ENCODE results near the gene UMODL1.

Gene UMODL1

GRCh38 chr21:42032968-42033367 lies 38.1 kb upstream of the UMODL1 start:
- TF ChIP-seq POLR2A (IDR thresholded peaks at IDR 0.05; ENCODE audit: low read length), result no peak
- TF ChIP-seq GATA1 (IDR thresholded peaks at IDR 0.05; ENCODE audit: low read depth, low read length), result no peak

GRCh38 chr21:42036313-42036712 lies 34.8 kb upstream of the UMODL1 start:
- no peak for DNase-seq
- no peak for TF ChIP-seq GATA1 (IDR thresholded peaks at IDR 0.05; ENCODE audit: low read depth, low read length)

More at GRCh38 chr21:42032968-42033367, 38.1 kb upstream of the UMODL1 start:
- DNase-seq, result no peak

GRCh38 chr21:42037516-42037915 lies 33.6 kb upstream of the UMODL1 start:
- no peak for DNase-seq
- TF ChIP-seq POLR2A (IDR thresholded peaks at IDR 0.05; ENCODE audit: low read length) (no peak), GATA1 (IDR thresholded peaks at IDR 0.05; ENCODE audit: low read depth, low read length) (no peak)

GRCh38 chr21:42037943-42038342 lies 33.2 kb upstream of the UMODL1 start:
- no peak for DNase-seq
- TF ChIP-seq GATA1 (IDR thresholded peaks at IDR 0.05; ENCODE audit: low read depth, low read length) (no peak), POLR2A (IDR thresholded peaks at IDR 0.05; ENCODE audit: low read length) (no peak)

GRCh38 chr21:42038393-42038792 lies 32.7 kb upstream of the UMODL1 start:
- TF ChIP-seq GATA1 (IDR thresholded peaks at IDR 0.05; ENCODE audit: low read depth, low read length), result no peak
- no peak for TF ChIP-seq POLR2A (IDR thresholded peaks at IDR 0.05; ENCODE audit: low read length)

GRCh38 chr21:42038826-42039425 lies 32.2 kb upstream of the UMODL1 start:
- no peak for DNase-seq
- TF ChIP-seq GATA1 (IDR thresholded peaks at IDR 0.05; ENCODE audit: low read depth, low read length), result no peak
- TF ChIP-seq POLR2A (IDR thresholded peaks at IDR 0.05; ENCODE audit: low read length), result no peak

More at GRCh38 chr21:42038393-42038792, 32.7 kb upstream of the UMODL1 start:
- no peak for DNase-seq

GRCh38 chr21:42039470-42039901 lies 31.6 kb upstream of the UMODL1 start:
- no peak for DNase-seq
- TF ChIP-seq GATA1 (IDR thresholded peaks at IDR 0.05; ENCODE audit: low read depth, low read length) (no peak), POLR2A (IDR thresholded peaks at IDR 0.05; ENCODE audit: low read length) (no peak)

- no peak for TF ChIP-seq GATA1 (IDR thresholded peaks at IDR 0.05; ENCODE audit: low read depth, low read length)
- no peak for TF ChIP-seq POLR2A (IDR thresholded peaks at IDR 0.05; ENCODE audit: low read length)
- DNase-seq, result no peak
Observed at GRCh38 chr21:42039911-42040351, 31.2 kb upstream of the UMODL1 start.

- TF ChIP-seq GATA1 (IDR thresholded peaks at IDR 0.05; ENCODE audit: low read depth, low read length) (no peak), POLR2A (IDR thresholded peaks at IDR 0.05; ENCODE audit: low read length) (no peak)
Observed at GRCh38 chr21:42040411-42041180, 30.5 kb upstream of the UMODL1 start.

GRCh38 chr21:42041246-42041645 lies 29.9 kb upstream of the UMODL1 start:
- DNase-seq, result no peak
- TF ChIP-seq POLR2A (IDR thresholded peaks at IDR 0.05; ENCODE audit: low read length) (no peak), GATA1 (IDR thresholded peaks at IDR 0.05; ENCODE audit: low read depth, low read length) (no peak)

More at GRCh38 chr21:42040411-42041180, 30.5 kb upstream of the UMODL1 start:
- no peak for DNase-seq

- no peak for TF ChIP-seq POLR2A (IDR thresholded peaks at IDR 0.05; ENCODE audit: low read length)
- no peak for TF ChIP-seq GATA1 (IDR thresholded peaks at IDR 0.05; ENCODE audit: low read depth, low read length)
- DNase-seq, result no peak
Observed at GRCh38 chr21:42041711-42042110, 29.4 kb upstream of the UMODL1 start.

- DNase-seq, result no peak
- TF ChIP-seq POLR2A (IDR thresholded peaks at IDR 0.05; ENCODE audit: low read length), result no peak
- no peak for TF ChIP-seq GATA1 (IDR thresholded peaks at IDR 0.05; ENCODE audit: low read depth, low read length)
Observed at GRCh38 chr21:42042651-42043050, 28.5 kb upstream of the UMODL1 start.

- TF ChIP-seq POLR2A (IDR thresholded peaks at IDR 0.05; ENCODE audit: low read length) (no peak), GATA1 (IDR thresholded peaks at IDR 0.05; ENCODE audit: low read depth, low read length) (no peak)
- no peak for DNase-seq
Observed at GRCh38 chr21:42043201-42043895, 27.8 kb upstream of the UMODL1 start.

GRCh38 chr21:42043961-42044360 lies 27.2 kb upstream of the UMODL1 start:
- DNase-seq, result no peak
- TF ChIP-seq GATA1 (IDR thresholded peaks at IDR 0.05; ENCODE audit: low read depth, low read length), result no peak
- no peak for TF ChIP-seq POLR2A (IDR thresholded peaks at IDR 0.05; ENCODE audit: low read length)

All from erythroblast (primary cell).